Neural progenitor cell (in vitro differentiated cells): ENCODE data around the gene NSUN5. TPM values are rescaled to one million over a fixed set of nuclear protein-coding genes. Genes with fewer than 3 reads are reported as not detected.
A peak's percentile ranks its signal among the peaks of the same experiment; 100 is the strongest.

Experiments used
- DNase-seq: peaks from one replicate; pipeline ENCODE4 v3.0.0-alpha.2; 2016; ENCODE audit warnings: low spot score
- H2AFZ ChIP-seq: fragments of 200-600 bp; sonication (generic); replicated peaks from 2 replicates; pipeline ENCODE4 v1.6.1; 2016; ENCODE audit warnings: antibody characterized with exemption
- H3F3A ChIP-seq: fragments of 200-600 bp; sonication (generic); 2 replicates; pipeline ENCODE4 v1.6.1; 2016; ENCODE audit warnings: antibody characterized with exemption, low read depth
- H3K27ac ChIP-seq: fragments of 200-600 bp; sonication (generic); 2 replicates; pipeline ENCODE4 v1.5.1; 2016; ENCODE audit warnings: mild to moderate bottlenecking
- H3K27me3 ChIP-seq: fragments of 200-600 bp; sonication (generic); 2 replicates; pipeline ENCODE4 v1.6.1; 2016; ENCODE audit warnings: mild to moderate bottlenecking, moderate library complexity
- H3K36me3 ChIP-seq: fragments of 200-600 bp; sonication (generic); 2 replicates; pipeline ENCODE4 v1.5.1; 2016
- H3K4me1 ChIP-seq: fragments of 200-600 bp; sonication (generic); 2 replicates; pipeline ENCODE4 v1.6.1; 2016; ENCODE audit warnings: mixed run types
- H3K4me2 ChIP-seq: fragments of 200-600 bp; sonication (generic); 2 replicates; pipeline ENCODE4 v1.6.1; 2016
- H3K4me3 ChIP-seq: fragments of 200-600 bp; sonication (generic); 2 replicates; pipeline ENCODE4 v1.5.1; 2016
- H3K79me2 ChIP-seq: fragments of 200-600 bp; sonication (generic); 2 replicates; pipeline ENCODE4 v1.6.1; 2016; ENCODE audit warnings: low read depth
- H3K9ac ChIP-seq: fragments of 200-600 bp; sonication (generic); 2 replicates; pipeline ENCODE4 v1.6.1; 2016
- H3K9me3 ChIP-seq: fragments of 200-600 bp; sonication (generic); 2 replicates; pipeline ENCODE4 v1.5.1; 2016; ENCODE audit warnings: low read depth
- H4K20me1 ChIP-seq: fragments of 200-600 bp; sonication (generic); 2 replicates; pipeline ENCODE4 v1.6.1; 2016; ENCODE audit warnings: low read depth
- H3K27ac Mint-ChIP-seq: 3 replicates; pipeline ENCODE4 v1.8.0; 2021; ENCODE audit warnings: mixed read lengths
- H3K27me3 Mint-ChIP-seq: 2 replicates; pipeline ENCODE4 v1.8.0; 2022; ENCODE audit warnings: low read depth, mild to moderate bottlenecking, inconsistent platforms, moderate library complexity, mixed read lengths; ENCODE audit not compliant: insufficient read depth
- H3K36me3 Mint-ChIP-seq: 3 replicates; pipeline ENCODE4 v1.8.0; 2021; ENCODE audit warnings: mixed read lengths
- H3K4me1 Mint-ChIP-seq: 3 replicates; pipeline ENCODE4 v1.8.0; 2021; ENCODE audit warnings: mixed read lengths
- H3K4me3 Mint-ChIP-seq: 3 replicates; pipeline ENCODE4 v1.8.0; 2021; ENCODE audit warnings: mild to moderate bottlenecking, moderate library complexity, mixed read lengths
- H3K9me3 Mint-ChIP-seq: 3 replicates; pipeline ENCODE4 v1.8.0; 2020; ENCODE audit warnings: mixed read lengths
- CTCF ChIP-seq: fragments of 200-600 bp; sonication (generic); IDR thresholded peaks from 2 replicates; pipeline ENCODE4 v1.5.1; 2017; ENCODE audit warnings: antibody characterized with exemption, mild to moderate bottlenecking
- EZH2 ChIP-seq: fragments of 200-600 bp; sonication (generic); IDR thresholded peaks from 2 replicates; pipeline ENCODE4 v1.6.1; 2017; ENCODE audit warnings: antibody characterized with exemption, mild to moderate bottlenecking, moderate library complexity
- EZH2phosphoT487 ChIP-seq: fragments of 200-600 bp; sonication (generic); IDR thresholded peaks from 2 replicates; pipeline ENCODE4 v1.6.1; 2017; ENCODE audit warnings: antibody characterized with exemption
- total RNA-seq: library from RNA; depleted of rRNA; stranded (reverse); fragments of >200 nt; gene quantifications from 2 replicates; pipeline ENCODE4 v1.2.3, GENCODE V29; 2015; ENCODE audit warnings: low replicate concordance

The NSUN5 gene
- total RNA-seq, 1 donor from 2014 or later: 23.3 TPM

- H3K27ac ChIP-seq: no peak overlapping the region
- no peaks in the 10 kb centered on the region for H3K9me3 Mint-ChIP-seq
- no peaks in the 10 kb centered on the region for H3K79me2 ChIP-seq
- H3K27ac Mint-ChIP-seq: peak overlapping the region; percentile 37
- peaks cover 2% of the 10 kb centered on the region for H3K27me3 Mint-ChIP-seq
- no peaks in the 10 kb centered on the region for H3K9me3 ChIP-seq
- no peak for DNase-seq
- no peaks in the 10 kb centered on the region for H3K4me1 ChIP-seq
- no peaks in the 10 kb centered on the region for H4K20me1 ChIP-seq
- no peak overlapping the region for H3K4me2 ChIP-seq
- no peak overlapping the region for H2AFZ ChIP-seq
- no peaks in the 10 kb centered on the region for H3F3A ChIP-seq
- no peaks in the 10 kb centered on the region for H3K36me3 Mint-ChIP-seq
- H3K4me3 Mint-ChIP-seq: no peak overlapping the region
- TF ChIP-seq EZH2: no peak
- TF ChIP-seq CTCF: no peak
- TF ChIP-seq EZH2phosphoT487: no peak
- no peaks in the 10 kb centered on the region for H3K36me3 ChIP-seq
- H3K4me3 ChIP-seq: no peak overlapping the region
- no peaks in the 10 kb centered on the region for H3K27me3 ChIP-seq
- no peak overlapping the region for H3K9ac ChIP-seq
- H3K4me1 Mint-ChIP-seq: peaks cover under 1% of the 10 kb centered on the region
These were observed 7.9 kb upstream of the NSUN5 start for GRCh38 chr7:73316521-73316920.

GRCh38 chr7:73314271-73314670 lies 5.6 kb upstream of the NSUN5 start:
- no peak overlapping the region for H3K4me2 ChIP-seq
- no peak overlapping the region for H3K9ac ChIP-seq
- Mint-ChIP-seq H3K27ac (no peak overlapping the region), H3K36me3 (no peaks in the 10 kb centered on the region), H3K9me3 (no peaks in the 10 kb centered on the region), H3K4me1 (peaks cover 1% of the 10 kb centered on the region), H3K27me3 (peaks cover 3% of the 10 kb centered on the region), H3K4me3 (no peak overlapping the region)
- H2AFZ ChIP-seq: no peak overlapping the region
- no peak overlapping the region for H3K4me3 ChIP-seq
- no peak for TF ChIP-seq EZH2
- no peak for TF ChIP-seq CTCF
- no peak for TF ChIP-seq EZH2phosphoT487
- H3K36me3 ChIP-seq: no peaks in the 10 kb centered on the region
- no peak overlapping the region for H3K27ac ChIP-seq
- H3K9me3 ChIP-seq: no peaks in the 10 kb centered on the region
- no peaks in the 10 kb centered on the region for H4K20me1 ChIP-seq
- no peaks in the 10 kb centered on the region for H3K27me3 ChIP-seq
- no peaks in the 10 kb centered on the region for H3F3A ChIP-seq
- DNase-seq: no peak
- no peaks in the 10 kb centered on the region for H3K79me2 ChIP-seq
- no peaks in the 10 kb centered on the region for H3K4me1 ChIP-seq

GRCh38 chr7:73313521-73313906 lies 4.9 kb upstream of the NSUN5 start:
- peaks cover 3% of the 10 kb centered on the region for H3K27me3 Mint-ChIP-seq
- no peak for DNase-seq
- H3K4me3 Mint-ChIP-seq: no peak overlapping the region
- Histone ChIP-seq H3K4me3 (no peak overlapping the region), H4K20me1 (no peaks in the 10 kb centered on the region), H3K4me2 (no peak overlapping the region), H3K4me1 (no peaks in the 10 kb centered on the region), H2AFZ (no peak overlapping the region), H3F3A (no peaks in the 10 kb centered on the region), H3K27me3 (no peaks in the 10 kb centered on the region), H3K79me2 (peaks cover 3% of the 10 kb centered on the region), H3K27ac (no peak overlapping the region), H3K36me3 (no peaks in the 10 kb centered on the region), H3K9ac (no peak overlapping the region), H3K9me3 (no peaks in the 10 kb centered on the region)
- H3K36me3 Mint-ChIP-seq: no peaks in the 10 kb centered on the region
- TF ChIP-seq EZH2phosphoT487 (no peak), CTCF (no peak), EZH2 (no peak)
- no peaks in the 10 kb centered on the region for H3K9me3 Mint-ChIP-seq
- H3K4me1 Mint-ChIP-seq: peaks cover 4% of the 10 kb centered on the region
- H3K27ac Mint-ChIP-seq: no peak overlapping the region
